IMR-90 (cell line): ENCODE data around the gene PPP1R14D. TPM values are rescaled to one million over a fixed set of nuclear protein-coding genes. Genes with fewer than 3 reads are reported as not detected.

Experiments
- ATAC-seq: fragments of 200-7000 bp; cut with Tn5 transposase; 2 replicates; pipeline ENCODE4 v1.9.1; 2020; ENCODE audit warnings: low read depth, mild to moderate bottlenecking, moderate library complexity
- BruUV-seq: library from RNA; stranded (reverse); fragments of 400-500 nt; replicated peaks from 2 replicates; lab custom pipeline; 2021; lab: Mats Ljungman, UMichigan
- CTCF ChIA-PET: fragments of 300-600 bp; formaldehyde crosslinking; extraction: SDS; loops from one replicate; lab custom pipeline; 2021; ENCODE audit warnings: antibody characterized with exemption; lab: Yijun Ruan, JAX
- POLR2A ChIA-PET: fragments of 300-600 bp; sonication (Branson Sonifier 250); formaldehyde crosslinking; loops from one replicate; lab custom pipeline; 2022; ENCODE audit warnings: antibody characterized with exemption; ENCODE audit not compliant: unreplicated experiment; lab: Charles Lee
- DNase-seq: peaks from one replicate; pipeline ENCODE4 v3.0.0; 2013
- H2AFZ ChIP-seq: replicated peaks from 2 replicates; pipeline ENCODE3; 2013; ENCODE audit warnings: low read length, mild to moderate bottlenecking; ENCODE audit not compliant: poor library complexity
- H2AK5ac ChIP-seq: 2 replicates; pipeline ENCODE4 v1.6.1; 2013; ENCODE audit warnings: low read depth, low read length, inconsistent platforms
- H2AK9ac ChIP-seq: replicated peaks from 2 replicates; pipeline ENCODE3; 2013; ENCODE audit warnings: mild to moderate bottlenecking, low read depth, low read length, moderate library complexity; ENCODE audit not compliant: poor library complexity
- H2BK120ac ChIP-seq: 2 replicates; pipeline ENCODE4 v1.6.1; 2013; ENCODE audit warnings: low read depth, low read length, inconsistent platforms
- H2BK15ac ChIP-seq: 3 replicates; pipeline ENCODE4 v1.6.1; 2013; ENCODE audit warnings: low read depth, low read length, inconsistent platforms
- H2BK20ac ChIP-seq: 2 replicates; pipeline ENCODE4 v1.6.1; 2013; ENCODE audit warnings: low read depth, mild to moderate bottlenecking, inconsistent platforms, low read length, moderate library complexity
- H2BK5ac ChIP-seq: 2 replicates; pipeline ENCODE4 v1.6.1; 2013; ENCODE audit warnings: mild to moderate bottlenecking, low read depth, low read length, inconsistent platforms; ENCODE audit not compliant: poor library complexity, severe bottlenecking
- H3K14ac ChIP-seq: replicated peaks from 2 replicates; pipeline ENCODE4 v1.6.1; 2013; ENCODE audit warnings: low read depth, low read length, inconsistent platforms
- H3K18ac ChIP-seq: 2 replicates; pipeline ENCODE4 v1.6.1; 2013; ENCODE audit warnings: low read depth, low read length, control low read depth
- H3K23ac ChIP-seq: 2 replicates; pipeline ENCODE4 v1.6.1; 2013; ENCODE audit warnings: low read depth, low read length, inconsistent platforms
- H3K27ac ChIP-seq: 2 replicates; pipeline ENCODE4 v1.5.1; 2013; ENCODE audit warnings: mild to moderate bottlenecking, control low read depth, low read length; ENCODE audit not compliant: insufficient read depth
- H3K27me3 ChIP-seq: 2 replicates; pipeline ENCODE4 v1.6.1; 2013; ENCODE audit warnings: low read length; ENCODE audit not compliant: control insufficient read depth, insufficient read depth
- H3K36me3 ChIP-seq: 2 replicates; pipeline ENCODE4 v1.6.1; 2013; ENCODE audit warnings: low read length, mixed read lengths; ENCODE audit not compliant: control insufficient read depth, insufficient read depth
- H3K4ac ChIP-seq: 2 replicates; pipeline ENCODE4 v1.6.1; 2013; ENCODE audit warnings: low read depth, low read length, inconsistent platforms
- H3K4me1 ChIP-seq: 2 replicates; pipeline ENCODE4 v1.6.1; 2013; ENCODE audit warnings: low read length, mixed read lengths; ENCODE audit not compliant: control insufficient read depth, insufficient read depth
- H3K4me2 ChIP-seq: 2 replicates; pipeline ENCODE4 v1.6.1; 2013; ENCODE audit warnings: low read depth, mild to moderate bottlenecking, control low read depth, low read length, moderate library complexity
- H3K4me3 ChIP-seq: 2 replicates; pipeline ENCODE4 v1.5.1; 2013; ENCODE audit warnings: low read depth, mild to moderate bottlenecking, control low read depth, low read length, moderate library complexity; ENCODE audit not compliant: insufficient read depth
- H3K56ac ChIP-seq: 2 replicates; pipeline ENCODE4 v1.6.1; 2013; ENCODE audit warnings: low read length, inconsistent platforms; ENCODE audit not compliant: insufficient read depth; ENCODE audit errors: extremely low read depth
- H3K79me1 ChIP-seq, 2 experiments: 2 replicates each; pipeline ENCODE4 v1.6.1; 2013; ENCODE audit warnings: low read length in 2 of 2, inconsistent platforms in 1 of 2, low read depth in 1 of 2
- H3K9ac ChIP-seq: 2 replicates; pipeline ENCODE4 v1.6.1; 2013; ENCODE audit warnings: low read depth, low read length, control low read depth
- H3K9me1 ChIP-seq: 2 replicates; pipeline ENCODE4 v1.6.1; 2013; ENCODE audit warnings: low read length, inconsistent platforms; ENCODE audit not compliant: insufficient read depth
- H3K9me3 ChIP-seq: 2 replicates; pipeline ENCODE4 v1.6.1; 2013; ENCODE audit warnings: low read length; ENCODE audit not compliant: control insufficient read depth, insufficient read depth
- H4K20me1 ChIP-seq: 2 replicates; pipeline ENCODE4 v1.6.1; 2013; ENCODE audit warnings: low read length, inconsistent platforms; ENCODE audit not compliant: insufficient read depth
- H4K5ac ChIP-seq: 2 replicates; pipeline ENCODE4 v1.6.1; 2013; ENCODE audit warnings: mild to moderate bottlenecking, low read depth, low read length, control low read depth
- H4K8ac ChIP-seq, 2 experiments: 2 replicates each; pipeline ENCODE4 v1.6.1; 2013; ENCODE audit warnings: low read depth in 2 of 2, low read length in 2 of 2, control low read depth in 1 of 2, inconsistent platforms in 1 of 2
- H4K91ac ChIP-seq: 2 replicates; pipeline ENCODE4 v1.6.1; 2013; ENCODE audit warnings: low read depth, low read length, inconsistent platforms; ENCODE audit not compliant: insufficient read depth
- RCOR1 ChIP-seq: IDR thresholded peaks from 2 replicates; pipeline ENCODE4 v1.6.1; 2012; ENCODE audit warnings: mild to moderate bottlenecking, low read length, improper control_type of control experiment; ENCODE audit not compliant: insufficient replicate concordance
- RFX5 ChIP-seq: IDR thresholded peaks from 2 replicates; pipeline ENCODE4 v1.8.0; 2012; ENCODE audit warnings: low read depth, mild to moderate bottlenecking, low read length, moderate library complexity
- WGBS, 2 experiments: methylation state at CpG; one replicate each; pipeline versions ENCODE4 v1.1.5 to v1.1.7; 2013; ENCODE audit warnings: missing lambda C conversion rate in 2 of 2; ENCODE audit not compliant: insufficient read length in 1 of 2; ENCODE audit errors: extremely low coverage in 2 of 2; 5-methylcytosine and 5-hydroxymethylcytosine counted together
- dilution Hi-C: fragments of 300-500 bp; cut with HindIII; formaldehyde crosslinking; loops from one replicate; pipeline ENCODE4 v1.14.3; 2018; ENCODE audit warnings: low sequenced_read_pairs; ENCODE audit not compliant: unreplicated experiment
- in situ Hi-C: fragments of 300-500 bp; cut with MboI; formaldehyde crosslinking; loops from 3 replicates; pipeline ENCODE4 v1.14.3; 2019; ENCODE audit warnings: low sequenced_read_pairs, inconsistent platforms, mixed read lengths
- intact Hi-C: fragments of 100-400 bp; cut with micrococcal nuclease; formaldehyde crosslinking; loops from 2 replicates; pipeline ENCODE4 v1.10.0; 2022
- polyA plus RNA-seq, 3 experiments: library from polyadenylated mRNA; depleted of rRNA; stranded (reverse); fragments of >200 nt; gene quantifications; 2 replicates each; pipeline ENCODE4 v1.2.3, GENCODE V29; 2012; ENCODE audit warnings: low replicate concordance in 1 of 3
- total RNA-seq: library from RNA; depleted of rRNA; stranded (reverse); fragments of >200 nt; gene quantifications from 2 replicates; pipeline ENCODE4 v1.2.3, GENCODE V29; 2012

The PPP1R14D gene
- total and polyA plus RNA-seq, 2 of the 4 experiments (the other 2 are of a cell fraction) = not detected

DNA sequence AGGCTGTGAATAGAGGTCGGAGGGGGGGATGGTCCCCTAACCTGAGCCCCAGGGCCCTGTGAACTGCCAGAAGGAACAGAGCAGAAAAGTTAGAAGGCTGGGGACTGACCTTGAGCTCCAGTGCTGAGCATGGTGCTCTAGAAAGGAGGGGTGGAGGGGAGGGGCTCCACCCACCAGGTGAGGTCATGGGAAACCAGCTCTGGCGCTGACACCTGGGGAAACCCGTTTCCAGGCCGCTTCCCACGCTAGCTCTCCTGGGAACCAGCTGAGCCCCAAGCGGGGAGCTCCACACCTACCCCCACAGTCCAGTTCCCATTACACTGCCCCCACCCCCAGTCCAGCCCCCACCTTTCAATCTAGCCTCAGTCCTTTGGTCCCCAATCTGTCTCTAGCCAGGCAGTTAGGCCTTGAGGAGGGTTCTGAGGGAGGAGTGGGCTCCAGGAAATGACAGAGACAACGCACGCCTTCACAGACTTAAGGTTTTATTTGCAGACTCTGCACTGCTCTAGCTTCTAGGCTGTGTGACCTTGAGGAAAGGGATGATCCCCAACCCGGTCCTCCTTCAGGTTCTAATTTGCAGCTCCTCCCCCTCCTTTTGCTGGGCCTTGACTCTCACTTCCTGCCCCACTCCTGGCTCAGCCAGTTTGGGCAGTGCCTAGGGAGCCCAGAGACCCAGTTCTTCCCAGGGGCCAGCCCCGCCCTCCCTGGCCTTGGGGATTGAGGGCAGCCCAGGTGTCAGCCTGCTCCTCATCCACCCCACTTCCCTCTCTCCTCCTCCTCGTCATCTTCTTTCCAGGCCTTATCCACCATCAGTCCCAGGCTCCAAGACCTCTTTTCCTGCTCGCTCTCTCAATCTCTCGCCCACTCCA lies 43.5 kb upstream of the PPP1R14D start (continued):
- no peak for TF ChIP-seq RCOR1

GRCh38 chr15:40870716-40871115 lies 42.2 kb upstream of the PPP1R14D start:
- H2AFZ ChIP-seq = no peak overlapping the region
- H3K56ac ChIP-seq = no peak overlapping the region
- no peak overlapping the region for H3K27ac ChIP-seq
- ATAC-seq (no peak), DNase-seq (no peak)
- no peak overlapping the region for H2AK5ac ChIP-seq
- CTCF ChIA-PET = interaction anchor here (1.8 to 2.3 kb wide), 2 partner anchors 12 to 23 kb away, joined by 5 to 7 read pairs; partner anchors contain the start of gene VPS18
- H2AK9ac ChIP-seq = no peak overlapping the region
- no peak overlapping the region for H3K18ac ChIP-seq
- H3K36me3 ChIP-seq = no peaks in the 10 kb centered on the region
- TF ChIP-seq RFX5 = no peak
- H3K4me3 ChIP-seq = no peak overlapping the region
- H4K20me1 ChIP-seq = no peaks in the 10 kb centered on the region
- no peak overlapping the region for H2BK15ac ChIP-seq
- H3K23ac ChIP-seq = no peak overlapping the region
- no peak overlapping the region for H3K14ac ChIP-seq
- H3K9ac ChIP-seq = no peak overlapping the region
- H2BK5ac ChIP-seq = no peak overlapping the region
- intact Hi-C loops (no loop called here), in situ Hi-C loops (no loop called here), dilution Hi-C loops (no loop called here)
- H3K79me1 ChIP-seq = no peaks in the 10 kb centered on the region
- no peak overlapping the region for H2BK20ac ChIP-seq
- POLR2A ChIA-PET = no interaction called here
- H4K8ac ChIP-seq = no peak overlapping the region
- no TSS peak for BruUV-seq
- peaks cover 25% of the 10 kb centered on the region for H3K27me3 ChIP-seq
- no peak overlapping the region for H3K4me2 ChIP-seq
- no peaks in the 10 kb centered on the region for H3K9me3 ChIP-seq
- no CpG with 5 or more reads among the region's 1 CpG for WGBS, 2 experiments
- H4K91ac ChIP-seq = no peak overlapping the region
- H2BK120ac ChIP-seq = no peak overlapping the region
- no peaks in the 10 kb centered on the region for H3K9me1 ChIP-seq
- H3K4me1 ChIP-seq = 0 out of 2 replicates have a peak, but pooled peaks cover 1% of the 10 kb centered on the region
- no peak overlapping the region for H4K5ac ChIP-seq
- no peak overlapping the region for H3K4ac ChIP-seq
